Body of pancreas (tissue), 4 donors: ENCODE measurements around the gene VOPP1. TPM values are rescaled to one million over a fixed set of nuclear protein-coding genes. Genes with fewer than 3 reads are reported as not detected.

Source experiments
- ATAC-seq: fragments of 150-250 bp; one replicate; pipeline ENCODE4 v1.9.1; 2016
- DNase-seq, 4 donors: peaks; one replicate each; pipeline ENCODE4 v3.0.0-alpha.2; 2019
- H3K27ac ChIP-seq, 4 donors: fragments of 200-600 bp; sonication (generic); 1 replicate in 3 of 4; 2 replicates in 1 of 4; pipeline versions ENCODE4 v1.5.1 to v1.6.1; 2016 to 2019; ENCODE audit warnings: mild to moderate bottlenecking in 1 of 4, mixed read lengths in 1 of 4, moderate library complexity in 1 of 4
- H3K27me3 ChIP-seq, 2 donors: fragments of 200-600 bp; sonication (generic); one replicate each; pipeline ENCODE4 v1.6.0; 2016; ENCODE audit warnings: mild to moderate bottlenecking in 1 of 2
- H3K36me3 ChIP-seq, 2 donors: fragments of 200-600 bp; sonication (generic); replicated peaks in 1 of 2; 2 replicates each; pipeline ENCODE4 v1.5.1; 2016; ENCODE audit warnings: low read depth in 2 of 2; ENCODE audit not compliant: insufficient read depth in 1 of 2
- H3K4me1 ChIP-seq: fragments of 200-600 bp; sonication (generic); one replicate; pipeline ENCODE4 v1.6.0; 2016
- H3K4me3 ChIP-seq, 2 donors: fragments of 200-600 bp; sonication (generic); 1 replicate in 1 of 2; 2 replicates in 1 of 2; pipeline ENCODE4 v1.5.1; 2016 to 2019
- H3K9me3 ChIP-seq, 3 donors: fragments of 200-600 bp; sonication (generic); 1 replicate in 2 of 3; 2 replicates in 1 of 3; pipeline ENCODE4 v1.5.1; 2016
- CTCF ChIP-seq, 7 experiments: fragments of 450-650 bp in 4 of 7; fragments of 200-600 bp in 3 of 7; sonication (generic) in 3 of 7; IDR thresholded peaks; one replicate each; pipeline ENCODE4 v1.5.1; 2016 to 2019; ENCODE audit warnings: antibody characterized with exemption in 7 of 7
- POLR2A ChIP-seq, 3 donors: fragments of 450-650 bp; IDR thresholded peaks; one replicate each; pipeline ENCODE4 v1.6.1; 2016; ENCODE audit warnings: antibody characterized with exemption in 3 of 3, mild to moderate bottlenecking in 2 of 3
- WGBS, 2 donors: methylation state at CpG; one replicate each; pipeline ENCODE4 v1.1.5; 2017; 5-methylcytosine and 5-hydroxymethylcytosine counted together
- intact Hi-C: fragments of 100-400 bp; cut with DNase I; formaldehyde crosslinking; loops from one replicate; pipeline ENCODE4 v1.15.1; 2023
- total RNA-seq, 2 donors: library from RNA; depleted of rRNA; stranded (reverse); fragments of >200 nt; gene quantifications; one replicate each; pipeline ENCODE4 v1.1.0, GENCODE V29; 2016

VOPP1 gene
- total RNA-seq, 2 donors from 2014 or later: 25.1 to 30.6 TPM

GRCh38 chr7:55507743-55508142 lies 64.6 kb downstream of the VOPP1 start:
- DNase-seq (no peak), ATAC-seq (no peak)
- H3K9me3 ChIP-seq: no peaks in the 10 kb centered on the region
- no peak overlapping the region for H3K27ac ChIP-seq
- TF ChIP-seq POLR2A (IDR thresholded peaks at IDR 0.05): no peak
- TF ChIP-seq CTCF (IDR thresholded peaks at IDR 0.05): no peak
- no peaks in the 10 kb centered on the region for H3K4me1 ChIP-seq
- no peak overlapping the region for H3K4me3 ChIP-seq
- WGBS, 2 donors: 90% methylated on average over 5 of the region's 5 CpGs
- H3K27me3 ChIP-seq: no peaks in the 10 kb centered on the region
- intact Hi-C loops: no loop called here
- H3K36me3 ChIP-seq: no peaks in the 10 kb centered on the region

- TF ChIP-seq POLR2A (IDR thresholded peaks at IDR 0.05) (no peak), CTCF (IDR thresholded peaks at IDR 0.05) (no peak)
- no peak for ATAC-seq
Measured at GRCh38 chr7:55504967-55505658, 67.2 kb downstream of the VOPP1 start.

GRCh38 chr7:55504093-55504859 lies 68.0 kb downstream of the VOPP1 start:
- Histone ChIP-seq H3K9me3 (no peaks in the 10 kb centered on the region), H3K27me3 (no peaks in the 10 kb centered on the region), H3K36me3 (no peaks in the 10 kb centered on the region), H3K27ac (no peak overlapping the region), H3K4me1 (no peaks in the 10 kb centered on the region), H3K4me3 (no peak overlapping the region)
- no peak for DNase-seq
- no peak for ATAC-seq
- TF ChIP-seq POLR2A (IDR thresholded peaks at IDR 0.05) (no peak), CTCF (IDR thresholded peaks at IDR 0.05) (no peak)
- 86 to 93% methylated on average over 6 of the region's 6 CpGs for WGBS, 2 donors
- intact Hi-C loops: no loop called here

More at GRCh38 chr7:55504967-55505658, 67.2 kb downstream of the VOPP1 start:
- WGBS, 2 donors: 88 to 92% methylated on average over 10 of the region's 10 CpGs
- H3K36me3 ChIP-seq: no peaks in the 10 kb centered on the region
- no peak for DNase-seq
- H3K4me3 ChIP-seq: no peak overlapping the region
- no peaks in the 10 kb centered on the region for H3K9me3 ChIP-seq
- no peak overlapping the region for H3K27ac ChIP-seq
- intact Hi-C loops: no loop called here
- H3K27me3 ChIP-seq: no peaks in the 10 kb centered on the region
- no peaks in the 10 kb centered on the region for H3K4me1 ChIP-seq

- DNase-seq: no peak
- Histone ChIP-seq H3K27me3 (no peaks in the 10 kb centered on the region), H3K4me3 (no peak overlapping the region), H3K27ac (no peak overlapping the region), H3K36me3 (no peaks in the 10 kb centered on the region), H3K9me3 (no peaks in the 10 kb centered on the region), H3K4me1 (no peaks in the 10 kb centered on the region)
- intact Hi-C loops: no loop called here
- 80 to 83% methylated on average over 8 of the region's 8 CpGs for WGBS, 2 donors
- no peak for TF ChIP-seq POLR2A (IDR thresholded peaks at IDR 0.05)
- no peak for TF ChIP-seq CTCF (IDR thresholded peaks at IDR 0.05)
- ATAC-seq: no peak
Measured at GRCh38 chr7:55502858-55503440, 69.4 kb downstream of the VOPP1 start.
